ENCODE data around the gene IFIT1B. TPM values are rescaled to one million over a fixed set of nuclear protein-coding genes. Genes with fewer than 3 reads are reported as not detected.

The IFIT1B gene
- total and polyA plus RNA-seq, 11 donors, result 0.24 to 0.25 TPM; not detected in 9

DNA sequence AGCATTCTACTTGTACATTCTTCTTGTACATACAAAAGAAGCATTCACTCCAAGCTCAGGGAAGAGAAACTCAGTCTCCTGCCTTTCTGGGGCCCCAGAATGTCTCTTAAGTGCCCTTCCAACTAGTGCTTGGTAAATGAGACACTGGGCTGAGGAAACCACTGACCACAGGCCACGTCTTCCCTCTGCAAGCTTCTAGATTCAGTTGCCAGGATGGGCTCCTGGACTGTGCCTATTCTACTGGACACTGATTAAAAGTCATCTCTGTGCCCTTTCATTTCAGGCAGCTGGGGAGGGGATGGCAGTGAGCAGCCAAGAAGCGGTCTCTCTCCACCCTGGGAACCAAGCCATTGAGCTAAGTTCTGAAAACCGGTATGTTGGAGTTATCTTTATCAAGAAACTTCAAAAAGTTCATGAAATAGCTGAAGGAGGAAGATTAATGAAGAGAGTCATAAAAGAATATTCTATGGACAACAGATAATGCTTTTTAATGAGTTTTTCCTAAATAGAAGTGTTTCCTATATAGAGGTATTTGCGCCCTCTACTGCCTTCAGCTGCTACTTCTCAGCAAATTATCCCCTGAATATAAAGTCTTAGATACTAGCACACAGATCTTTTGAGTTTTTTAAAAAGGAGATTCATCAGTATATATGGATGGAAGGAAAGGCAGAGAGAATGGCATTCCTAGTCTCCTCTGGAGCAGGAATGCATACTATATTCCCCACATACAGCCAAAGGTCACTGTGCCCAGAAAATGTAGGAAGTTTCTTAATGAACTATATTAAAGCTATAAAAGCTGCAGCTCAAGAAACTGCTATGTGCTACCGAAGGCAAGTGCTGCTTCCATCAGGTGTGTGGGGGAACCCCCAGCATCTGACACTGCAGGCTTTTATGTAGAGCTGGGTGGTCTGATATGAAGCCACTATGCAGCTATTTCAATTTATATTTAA, 8.4 kb upstream of the IFIT1B start:
- intact Hi-C loops (cut with DNase I), result loop anchor here in 1 of 10 donors (5.0 kb wide), 1 partner anchor 42 kb away; the partner anchor contains the start of gene IFIT3
- ATAC-seq (peak; percentile 9 to 58 (median 32)), DNase-seq (no peak)
- no peaks in the 10 kb centered on the region for H3K27me3 ChIP-seq
- no peaks in the 10 kb centered on the region for H3K36me3 ChIP-seq
- no peak overlapping the region for H3K4me3 ChIP-seq
- H3K9me3 ChIP-seq, result no peaks in the 10 kb centered on the region
- peak overlapping the region in 2 of 12 donors; percentile 39 to 44 for H3K27ac ChIP-seq
- WGBS, 4 donors, result 56 to 64% (median 62%) methylated on average over 5 of the region's 5 CpGs
- H3K4me1 ChIP-seq, result peaks cover 6 to 42% (median 23%) of the 10 kb centered on the region in 12 donors
- TF ChIP-seq, protein P1, sequence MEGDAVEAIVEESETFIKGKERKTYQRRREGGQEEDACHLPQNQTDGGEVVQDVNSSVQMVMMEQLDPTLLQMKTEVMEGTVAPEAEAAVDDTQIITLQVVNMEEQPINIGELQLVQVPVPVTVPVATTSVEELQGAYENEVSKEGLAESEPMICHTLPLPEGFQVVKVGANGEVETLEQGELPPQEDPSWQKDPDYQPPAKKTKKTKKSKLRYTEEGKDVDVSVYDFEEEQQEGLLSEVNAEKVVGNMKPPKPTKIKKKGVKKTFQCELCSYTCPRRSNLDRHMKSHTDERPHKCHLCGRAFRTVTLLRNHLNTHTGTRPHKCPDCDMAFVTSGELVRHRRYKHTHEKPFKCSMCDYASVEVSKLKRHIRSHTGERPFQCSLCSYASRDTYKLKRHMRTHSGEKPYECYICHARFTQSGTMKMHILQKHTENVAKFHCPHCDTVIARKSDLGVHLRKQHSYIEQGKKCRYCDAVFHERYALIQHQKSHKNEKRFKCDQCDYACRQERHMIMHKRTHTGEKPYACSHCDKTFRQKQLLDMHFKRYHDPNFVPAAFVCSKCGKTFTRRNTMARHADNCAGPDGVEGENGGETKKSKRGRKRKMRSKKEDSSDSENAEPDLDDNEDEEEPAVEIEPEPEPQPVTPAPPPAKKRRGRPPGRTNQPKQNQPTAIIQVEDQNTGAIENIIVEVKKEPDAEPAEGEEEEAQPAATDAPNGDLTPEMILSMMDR (IDR thresholded peaks at IDR 0.05), result peak in 11 of 12 donors; percentile 23 to 69 (median 52)
- no peak for TF ChIP-seq POLR2A (IDR thresholded peaks at IDR 0.05)

DNA sequence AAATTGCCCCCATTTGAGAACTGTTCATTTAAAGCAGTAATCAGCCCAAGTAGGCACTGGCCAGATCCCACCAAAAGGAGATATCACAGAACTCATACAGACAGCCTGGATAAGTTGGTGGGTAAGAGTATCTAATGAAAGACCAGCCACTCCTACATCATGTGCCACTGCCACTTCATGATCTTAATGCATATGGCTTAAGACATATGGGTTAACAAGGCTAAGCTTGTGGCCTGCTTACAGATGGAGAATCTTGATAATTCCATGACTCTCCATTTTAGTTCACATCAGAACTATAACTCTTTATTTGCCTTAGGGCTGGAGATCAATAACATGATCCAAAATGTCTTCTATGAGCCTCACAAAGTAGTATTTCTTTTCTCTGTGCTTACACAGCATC, 6.8 kb upstream of the IFIT1B start:
- intact Hi-C loops (cut with DNase I), result loop anchor here in 1 of 10 donors (5.0 kb wide), 1 partner anchor 44 kb away; the partner anchor contains the start of gene IFIT3

DNA sequence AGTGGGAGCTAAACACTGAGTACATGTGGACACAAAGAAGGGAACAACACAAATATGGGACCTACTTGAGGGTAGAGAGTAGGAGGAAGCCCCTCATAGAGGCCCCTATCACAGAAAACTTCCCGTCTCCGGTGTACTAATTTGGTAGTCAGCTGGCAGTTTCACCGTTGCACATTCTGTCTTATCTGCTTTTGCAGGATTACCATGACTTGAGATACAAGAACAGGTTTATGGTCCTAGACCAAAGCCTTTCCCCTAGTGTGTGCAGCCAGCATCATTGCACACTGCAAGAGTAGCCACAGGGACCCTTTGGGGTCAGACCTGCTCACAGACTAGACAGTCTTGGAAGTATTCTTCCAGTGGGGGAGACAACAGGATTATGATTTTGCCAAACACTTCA, 5.9 kb upstream of the IFIT1B start:
- WGBS, 4 donors, result 43 to 56% (median 51%) methylated on average over 3 of the region's 3 CpGs
- TF ChIP-seq, protein P1 (IDR thresholded peaks at IDR 0.05), result no peak
- no peak for TF ChIP-seq POLR2A (IDR thresholded peaks at IDR 0.05)
- no peak for DNase-seq

More for the DNA sequence above, 6.8 kb upstream of the IFIT1B start:
- H3K27ac ChIP-seq, result no peak overlapping the region
- no peak overlapping the region for H3K4me3 ChIP-seq
- no peaks in the 10 kb centered on the region for H3K36me3 ChIP-seq
- no peaks in the 10 kb centered on the region for H3K9me3 ChIP-seq
- ATAC-seq (no peak), DNase-seq (no peak)
- peaks cover 6 to 50% (median 32%) of the 10 kb centered on the region in 12 donors for H3K4me1 ChIP-seq
- TF ChIP-seq, protein P1 (IDR thresholded peaks at IDR 0.05), result no peak
- TF ChIP-seq POLR2A (IDR thresholded peaks at IDR 0.05), result no peak
- no peaks in the 10 kb centered on the region for H3K27me3 ChIP-seq

More for the DNA sequence above, 5.9 kb upstream of the IFIT1B start:
- Histone ChIP-seq H3K36me3 (no peaks in the 10 kb centered on the region), H3K4me1 (peaks cover 6 to 49% (median 32%) of the 10 kb centered on the region in 12 donors), H3K27me3 (no peaks in the 10 kb centered on the region), H3K27ac (no peak overlapping the region), H3K4me3 (no peak overlapping the region), H3K9me3 (no peaks in the 10 kb centered on the region)
- intact Hi-C loops (cut with DNase I), result loop anchor here in 1 of 10 donors (5.0 kb wide), 1 partner anchor 45 kb away; the partner anchor contains the start of gene IFIT3
- ATAC-seq, result no peak

Measured in heart left ventricle (tissue), 16 donors.